A673 (cell line): Measurements from ENCODE around the gene MEGF6. TPM values are rescaled to one million over a fixed set of nuclear protein-coding genes. Genes with fewer than 3 reads are reported as not detected.
A peak's percentile ranks its signal among the peaks of the same experiment; 100 is the strongest.

Experiments
- BruUV-seq: library from RNA; stranded (reverse); fragments of 400-500 nt; replicated peaks from 2 replicates; lab custom pipeline; 2021; lab: Mats Ljungman, UMichigan
- CTCF ChIA-PET: fragments of 300-600 bp; sonication (Branson Sonifier 250); formaldehyde crosslinking; loops from one replicate; lab custom pipeline; 2022; ENCODE audit warnings: antibody characterized with exemption; lab: Charles Lee
- POLR2A ChIA-PET: fragments of 300-600 bp; sonication (Branson Sonifier 250); formaldehyde crosslinking; loops from one replicate; lab custom pipeline; 2022; ENCODE audit warnings: antibody characterized with exemption; ENCODE audit not compliant: low non-redundant PET; lab: Charles Lee
- DNase-seq: peaks from one replicate; pipeline ENCODE4 v3.0.0-alpha.2; 2015; ENCODE audit warnings: low spot score
- H3K27ac ChIP-seq: fragments of 200-600 bp; sonication (generic); 2 replicates; pipeline ENCODE4 v1.5.1; 2016; ENCODE audit warnings: mixed run types, low read depth, mild to moderate bottlenecking, mixed read lengths, antibody characterized with exemption, low read length; ENCODE audit not compliant: poor library complexity, severe bottlenecking
- H3K27me3 ChIP-seq: fragments of 200-600 bp; sonication (generic); replicated peaks from 2 replicates; pipeline ENCODE4 v1.6.1; 2017; ENCODE audit warnings: mixed run types, low read depth, mild to moderate bottlenecking, mixed read lengths, antibody characterized with exemption, low read length; ENCODE audit not compliant: insufficient read depth, poor library complexity
- H3K36me3 ChIP-seq: fragments of 200-600 bp; sonication (generic); 2 replicates; pipeline ENCODE4 v1.6.1; 2016; ENCODE audit warnings: mixed run types, mild to moderate bottlenecking, mixed read lengths, antibody characterized with exemption, low read length; ENCODE audit not compliant: insufficient read depth, poor library complexity, severe bottlenecking
- H3K4me1 ChIP-seq: fragments of 200-600 bp; sonication (generic); 2 replicates; pipeline ENCODE4 v1.6.1; 2017; ENCODE audit warnings: mixed run types, mild to moderate bottlenecking, mixed read lengths, antibody characterized with exemption, low read length; ENCODE audit not compliant: insufficient read depth, poor library complexity, severe bottlenecking
- H3K4me3 ChIP-seq: fragments of 200-600 bp; sonication (generic); 2 replicates; pipeline ENCODE4 v1.5.1; 2016; ENCODE audit warnings: low read depth, mixed run types, mild to moderate bottlenecking, mixed read lengths, low read length; ENCODE audit not compliant: poor library complexity, severe bottlenecking
- H3K9me3 ChIP-seq: fragments of 200-600 bp; sonication (generic); 2 replicates; pipeline ENCODE4 v1.6.1; 2016; ENCODE audit warnings: mixed run types, low read depth, mild to moderate bottlenecking, mixed read lengths, antibody characterized with exemption, low read length; ENCODE audit not compliant: poor library complexity, severe bottlenecking
- EZH2 ChIP-seq: fragments of 200-600 bp; sonication (generic); IDR thresholded peaks from 2 replicates; pipeline ENCODE4 v1.6.1; 2017; ENCODE audit warnings: borderline replicate concordance, low read depth, mild to moderate bottlenecking, mixed read lengths, antibody characterized with exemption, low read length; ENCODE audit not compliant: poor library complexity, severe bottlenecking
- intact Hi-C: fragments of 100-400 bp; cut with micrococcal nuclease; formaldehyde crosslinking; loops from one replicate; pipeline ENCODE4 v1.10.0; 2022; ENCODE audit not compliant: unreplicated experiment
- total RNA-seq: library from RNA; stranded (reverse); gene quantifications from 2 replicates; pipeline ENCODE4 v1.2.3, GENCODE V29; 2021
- TF ChIP-seq, protein P1 (sequence below): fragments of 300-800, 200-600 bp; sonication (generic); conservative IDR thresholded peaks from 2 replicates; pipeline ENCODE4 v1.5.1; 2017; ENCODE audit warnings: low read depth, mild to moderate bottlenecking, antibody characterized with exemption, low read length, moderate library complexity, mixed read lengths

Gene MEGF6
- total RNA-seq, 1 experiment from 2014 or later, result 2.8 TPM

- TF ChIP-seq, protein P1, sequence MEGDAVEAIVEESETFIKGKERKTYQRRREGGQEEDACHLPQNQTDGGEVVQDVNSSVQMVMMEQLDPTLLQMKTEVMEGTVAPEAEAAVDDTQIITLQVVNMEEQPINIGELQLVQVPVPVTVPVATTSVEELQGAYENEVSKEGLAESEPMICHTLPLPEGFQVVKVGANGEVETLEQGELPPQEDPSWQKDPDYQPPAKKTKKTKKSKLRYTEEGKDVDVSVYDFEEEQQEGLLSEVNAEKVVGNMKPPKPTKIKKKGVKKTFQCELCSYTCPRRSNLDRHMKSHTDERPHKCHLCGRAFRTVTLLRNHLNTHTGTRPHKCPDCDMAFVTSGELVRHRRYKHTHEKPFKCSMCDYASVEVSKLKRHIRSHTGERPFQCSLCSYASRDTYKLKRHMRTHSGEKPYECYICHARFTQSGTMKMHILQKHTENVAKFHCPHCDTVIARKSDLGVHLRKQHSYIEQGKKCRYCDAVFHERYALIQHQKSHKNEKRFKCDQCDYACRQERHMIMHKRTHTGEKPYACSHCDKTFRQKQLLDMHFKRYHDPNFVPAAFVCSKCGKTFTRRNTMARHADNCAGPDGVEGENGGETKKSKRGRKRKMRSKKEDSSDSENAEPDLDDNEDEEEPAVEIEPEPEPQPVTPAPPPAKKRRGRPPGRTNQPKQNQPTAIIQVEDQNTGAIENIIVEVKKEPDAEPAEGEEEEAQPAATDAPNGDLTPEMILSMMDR, result peak; percentile 93
- TF ChIP-seq EZH2, result no peak
- H3K9me3 ChIP-seq, result peaks cover 7% of the 10 kb centered on the region
- DNase-seq, result peak; percentile 53
- ChIA-PET POLR2A (no interaction called here), CTCF (interaction anchor here (2.7 kb wide), 1 partner anchor 31 kb away, joined by 23 read pairs; no protein-coding TSS in a partner anchor)
- intact Hi-C loops, result loop anchor here (1.0 kb wide), 1 partner anchor 31 kb away; no protein-coding TSS in a partner anchor
- no peak overlapping the region for H3K4me3 ChIP-seq
- H3K4me1 ChIP-seq, result no peaks in the 10 kb centered on the region
- no TSS peak for BruUV-seq
- no peak overlapping the region for H3K27ac ChIP-seq
- H3K27me3 ChIP-seq, result no peaks in the 10 kb centered on the region
- no peaks in the 10 kb centered on the region for H3K36me3 ChIP-seq
Observed at GRCh38 chr1:3483801-3484444, 127.4 kb downstream of the MEGF6 start.

- no TSS peak for BruUV-seq
- no peak for DNase-seq
- Histone ChIP-seq H3K4me1 (no peaks in the 10 kb centered on the region), H3K27me3 (no peaks in the 10 kb centered on the region), H3K4me3 (no peak overlapping the region), H3K9me3 (peaks cover 2% of the 10 kb centered on the region), H3K36me3 (no peaks in the 10 kb centered on the region), H3K27ac (no peak overlapping the region)
- POLR2A ChIA-PET, result no interaction called here
- intact Hi-C loops, result loop anchor here (1.0 kb wide), 1 partner anchor 30 kb away; no protein-coding TSS in a partner anchor
- no peak for TF ChIP-seq EZH2
- TF ChIP-seq, protein P1, result no peak
- CTCF ChIA-PET, result interaction anchor here (3.3 kb wide), 1 partner anchor 30 kb away, joined by 15 read pairs; no protein-coding TSS in a partner anchor
Observed at GRCh38 chr1:3483380-3483779, 127.9 kb downstream of the MEGF6 start.

DNA sequence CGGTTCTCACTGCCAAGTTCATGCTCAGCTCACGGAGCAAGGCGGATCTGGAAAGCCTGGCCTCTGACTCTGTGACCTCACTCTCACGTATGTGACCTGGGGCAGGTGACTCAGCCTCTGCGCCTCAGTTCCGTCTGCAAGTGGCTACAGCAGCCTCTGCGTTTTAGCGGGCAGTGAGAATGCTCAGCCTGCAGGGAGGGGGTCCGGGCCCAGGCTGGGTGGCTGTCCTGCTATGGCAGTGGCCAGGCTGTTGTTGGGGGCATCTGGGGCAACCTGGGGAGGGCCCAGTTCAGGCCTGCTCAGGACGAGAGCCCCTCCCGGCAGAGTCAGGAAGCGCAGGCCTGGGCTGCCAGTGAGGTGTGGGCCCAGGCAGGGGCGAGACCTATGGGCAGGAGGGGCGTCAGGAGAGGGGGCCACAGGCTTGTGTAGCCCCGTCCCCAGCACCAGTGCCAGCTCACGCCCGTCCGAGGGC, 128.9 kb downstream of the MEGF6 start:
- no peak overlapping the region for H3K27ac ChIP-seq
- H3K36me3 ChIP-seq, result no peaks in the 10 kb centered on the region
- no peaks in the 10 kb centered on the region for H3K9me3 ChIP-seq
- BruUV-seq, result no TSS peak
- DNase-seq, result no peak
- H3K27me3 ChIP-seq, result no peaks in the 10 kb centered on the region
- no peak overlapping the region for H3K4me3 ChIP-seq
- CTCF ChIA-PET, result interaction anchor here (3.3 kb wide), 1 partner anchor 29 kb away, joined by 15 read pairs; no protein-coding TSS in a partner anchor
- POLR2A ChIA-PET, result no interaction called here
- no peaks in the 10 kb centered on the region for H3K4me1 ChIP-seq
- no peak for TF ChIP-seq EZH2
- intact Hi-C loops, result no loop called here
